HUDEP-2 (cell line): Measurements from ENCODE around the gene TMEM229B.

Experiments
- DNase-seq, 76 experiments: peaks; one replicate each; lab custom pipeline; 2025; ENCODE audit not compliant: unreplicated experiment in 76 of 76; lab: John Stamatoyannopoulos, UW

TMEM229B gene

GRCh38 chr14:67487937-67488893, at the start of gene TMEM229B:
TSS of gene TMEM229B (minus strand) at chr14:67488721. CDS start at chr14:67473923, 14,798 bp downstream.
- no peak for DNase-seq

GRCh38 chr14:67537736-67538135, 49.2 kb upstream of the TMEM229B start:
- no peak for DNase-seq

- DNase-seq: no peak
These were observed 47.6 kb upstream of the TMEM229B start for GRCh38 chr14:67536087-67536486.

GRCh38 chr14:67533754-67534085, 45.2 kb upstream of the TMEM229B start:
- no peak for DNase-seq

GRCh38 chr14:67532998-67533753, 44.7 kb upstream of the TMEM229B start, which contains the start of gene PLEKHH1:
TSS of gene PLEKHH1 (plus strand) at chr14:67533290. CDS start at chr14:67541868, 8,578 bp downstream.
- peak in 42 of 76 experiments; percentile 2 to 69 (median 32) for DNase-seq

- no peak for DNase-seq
These were observed 44.1 kb upstream of the TMEM229B start for GRCh38 chr14:67532606-67532997.

GRCh38 chr14:67529947-67530935, 41.7 kb upstream of the TMEM229B start:
- DNase-seq: no peak

- DNase-seq: no peak
These were observed 39.8 kb upstream of the TMEM229B start for GRCh38 chr14:67528276-67528675.

- no peak for DNase-seq
These were observed 39.2 kb upstream of the TMEM229B start for GRCh38 chr14:67527756-67528155.

- peak in 19 of 76 experiments; percentile 4 to 54 (median 21) for DNase-seq
These were observed 38.3 kb upstream of the TMEM229B start for GRCh38 chr14:67526676-67527459.

- no peak for DNase-seq
These were observed 37.7 kb upstream of the TMEM229B start for GRCh38 chr14:67526181-67526580.

- DNase-seq: no peak
These were observed 36.9 kb upstream of the TMEM229B start for GRCh38 chr14:67525389-67525788.

GRCh38 chr14:67524634-67524963, 36.1 kb upstream of the TMEM229B start:
- DNase-seq: peak in 40 of 76 experiments; percentile 3 to 61 (median 26)

GRCh38 chr14:67523764-67524633, 35.5 kb upstream of the TMEM229B start:
- DNase-seq: no peak

GRCh38 chr14:67522270-67522669, 33.7 kb upstream of the TMEM229B start:
- DNase-seq: no peak

- no peak for DNase-seq
These were observed 32.0 kb upstream of the TMEM229B start for GRCh38 chr14:67520482-67520881.

- no peak for DNase-seq
These were observed 30.9 kb upstream of the TMEM229B start for GRCh38 chr14:67519406-67519805.

- DNase-seq: no peak
These were observed 28.6 kb upstream of the TMEM229B start for GRCh38 chr14:67517083-67517482.

GRCh38 chr14:67516676-67517075, 28.2 kb upstream of the TMEM229B start:
- DNase-seq: no peak
